ENCODE results near the gene LPP.

LPP gene

DNA sequence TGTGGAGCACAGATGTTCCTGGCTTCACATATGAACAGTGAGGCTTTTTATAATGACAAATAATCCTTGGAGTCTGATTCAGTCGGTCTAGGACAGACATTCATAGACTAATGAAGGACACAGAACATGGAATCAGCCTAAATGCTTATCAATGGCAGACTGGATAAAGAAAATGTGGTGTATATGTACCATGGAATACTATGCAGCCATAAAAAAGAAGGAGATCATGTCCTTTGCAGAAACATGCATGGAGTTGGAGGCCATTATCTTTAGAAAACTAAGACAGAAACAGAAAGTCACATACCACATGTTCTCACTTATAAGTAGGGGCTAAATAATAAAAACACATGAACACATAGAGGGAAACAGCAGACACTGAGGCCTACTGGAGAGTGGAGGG is 19.9 kb upstream of the LPP start:
- H3K4me1 ChIP-seq = no peaks in the 10 kb centered on the region
- no peaks in the 10 kb centered on the region for H3K36me3 ChIP-seq
- H3K27me3 ChIP-seq = no peaks in the 10 kb centered on the region
- TF ChIP-seq, protein P1, sequence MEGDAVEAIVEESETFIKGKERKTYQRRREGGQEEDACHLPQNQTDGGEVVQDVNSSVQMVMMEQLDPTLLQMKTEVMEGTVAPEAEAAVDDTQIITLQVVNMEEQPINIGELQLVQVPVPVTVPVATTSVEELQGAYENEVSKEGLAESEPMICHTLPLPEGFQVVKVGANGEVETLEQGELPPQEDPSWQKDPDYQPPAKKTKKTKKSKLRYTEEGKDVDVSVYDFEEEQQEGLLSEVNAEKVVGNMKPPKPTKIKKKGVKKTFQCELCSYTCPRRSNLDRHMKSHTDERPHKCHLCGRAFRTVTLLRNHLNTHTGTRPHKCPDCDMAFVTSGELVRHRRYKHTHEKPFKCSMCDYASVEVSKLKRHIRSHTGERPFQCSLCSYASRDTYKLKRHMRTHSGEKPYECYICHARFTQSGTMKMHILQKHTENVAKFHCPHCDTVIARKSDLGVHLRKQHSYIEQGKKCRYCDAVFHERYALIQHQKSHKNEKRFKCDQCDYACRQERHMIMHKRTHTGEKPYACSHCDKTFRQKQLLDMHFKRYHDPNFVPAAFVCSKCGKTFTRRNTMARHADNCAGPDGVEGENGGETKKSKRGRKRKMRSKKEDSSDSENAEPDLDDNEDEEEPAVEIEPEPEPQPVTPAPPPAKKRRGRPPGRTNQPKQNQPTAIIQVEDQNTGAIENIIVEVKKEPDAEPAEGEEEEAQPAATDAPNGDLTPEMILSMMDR (IDR thresholded peaks at IDR 0.05; ENCODE audit: low read depth, low read length) = no peak
- peaks cover 3% of the 10 kb centered on the region; the same call in 1 of the 2 replicates for H3K9me3 ChIP-seq
- no peak for DNase-seq
- H3K4me3 ChIP-seq (ENCODE audit: low read depth, low read length) = no peak overlapping the region

DNA sequence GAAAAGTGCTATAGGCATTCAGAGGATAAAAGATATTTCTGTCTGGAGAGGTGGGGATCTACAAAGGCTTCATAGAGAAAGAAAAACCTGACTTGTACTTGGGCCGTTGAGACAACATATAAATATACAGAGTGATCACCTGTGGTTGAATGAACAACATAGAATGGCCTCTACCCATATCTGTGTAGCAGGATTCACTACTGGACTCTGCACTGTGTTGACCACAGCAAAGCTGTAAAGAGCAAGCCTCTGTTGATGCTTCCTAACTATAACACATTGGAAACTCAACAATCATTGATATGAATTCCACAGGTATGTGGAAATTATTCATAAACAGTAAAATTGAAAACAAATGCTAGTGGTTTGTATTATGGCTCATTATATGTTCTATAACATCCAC is 19.1 kb upstream of the LPP start:
- Histone ChIP-seq H3K9me3 (peaks cover 3% of the 10 kb centered on the region; the same call in 1 of the 2 replicates), H3K4me3 (ENCODE audit: low read depth, low read length) (no peak overlapping the region), H3K36me3 (no peaks in the 10 kb centered on the region), H3K27me3 (no peaks in the 10 kb centered on the region), H3K4me1 (no peaks in the 10 kb centered on the region)
- TF ChIP-seq, protein P1 (IDR thresholded peaks at IDR 0.05; ENCODE audit: low read depth, low read length) = no peak
- DNase-seq = no peak

DNA sequence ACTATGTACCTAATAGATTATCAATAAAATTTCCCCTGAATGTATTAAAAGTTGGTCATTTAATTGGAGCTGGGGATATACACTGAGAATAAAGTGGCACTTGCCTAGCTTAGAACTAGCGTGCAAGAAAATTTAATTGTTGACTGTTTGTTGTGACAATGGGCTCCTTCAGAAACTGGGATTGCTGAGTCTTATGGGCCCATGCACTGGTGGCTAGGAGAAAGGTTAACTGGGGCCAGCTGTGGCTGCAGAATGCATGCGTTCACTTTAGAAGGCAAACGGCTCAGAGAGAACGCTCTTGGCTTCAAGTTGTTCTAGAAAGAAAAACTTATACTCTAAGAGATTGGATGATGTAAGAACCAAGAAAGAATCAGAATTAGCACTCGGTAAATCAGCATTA is 18.7 kb upstream of the LPP start:
- Histone ChIP-seq H3K4me3 (ENCODE audit: low read depth, low read length) (no peak overlapping the region), H3K27me3 (no peaks in the 10 kb centered on the region), H3K36me3 (no peaks in the 10 kb centered on the region), H3K4me1 (no peaks in the 10 kb centered on the region), H3K9me3 (peaks cover 3% of the 10 kb centered on the region; the same call in 1 of the 2 replicates)
- no peak for DNase-seq
- TF ChIP-seq, protein P1 (IDR thresholded peaks at IDR 0.05; ENCODE audit: low read depth, low read length) = no peak

DNA sequence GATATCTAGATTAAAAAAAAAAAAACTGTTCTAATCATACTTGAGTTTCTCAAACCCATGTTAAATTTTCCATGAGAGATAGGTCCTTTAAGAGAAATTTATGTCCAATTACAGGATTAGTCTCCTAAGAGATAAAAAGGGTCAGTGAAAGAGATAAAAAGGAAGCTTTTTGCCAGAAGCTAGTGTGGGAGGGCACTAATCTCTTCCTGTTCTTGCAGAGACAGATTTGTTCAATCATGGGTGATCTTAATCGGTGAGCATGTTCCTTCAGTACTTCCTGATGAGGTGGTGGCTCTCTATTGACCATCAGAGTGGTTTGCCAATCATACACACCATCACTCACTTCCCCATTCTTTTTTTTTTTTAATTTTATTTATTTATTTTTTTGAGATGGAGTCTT is 16.9 kb upstream of the LPP start:
- no peak for DNase-seq
- H3K9me3 ChIP-seq = peaks cover 3% of the 10 kb centered on the region; the same call in 1 of the 2 replicates
- TF ChIP-seq, protein P1 (IDR thresholded peaks at IDR 0.05; ENCODE audit: low read depth, low read length) = no peak
- H3K36me3 ChIP-seq = no peaks in the 10 kb centered on the region
- no peaks in the 10 kb centered on the region for H3K4me1 ChIP-seq
- no peaks in the 10 kb centered on the region for H3K27me3 ChIP-seq
- H3K4me3 ChIP-seq (ENCODE audit: low read depth, low read length) = no peak overlapping the region

DNA sequence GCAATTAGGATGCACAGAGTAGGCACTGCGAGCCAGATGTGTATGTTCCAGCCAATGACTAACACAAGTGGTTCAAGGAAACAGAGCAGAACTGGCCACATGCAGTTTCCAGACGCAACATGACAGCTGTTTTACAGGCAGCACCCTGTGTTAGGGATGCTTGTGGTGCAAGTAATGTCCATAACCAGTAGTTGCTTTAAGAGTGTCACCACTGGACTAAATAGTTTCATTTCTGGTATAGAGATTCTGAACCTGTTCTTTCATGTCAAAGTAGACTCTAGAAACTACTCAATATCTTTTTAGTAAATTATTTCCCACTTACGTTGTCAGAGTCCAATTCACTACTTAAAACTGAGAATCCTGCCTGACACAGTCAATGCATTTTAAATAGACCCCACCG is 14.5 kb upstream of the LPP start:
- no peak for DNase-seq
- H3K36me3 ChIP-seq = no peaks in the 10 kb centered on the region
- no peak overlapping the region for H3K4me3 ChIP-seq (ENCODE audit: low read depth, low read length)
- no peaks in the 10 kb centered on the region for H3K27me3 ChIP-seq
- no peaks in the 10 kb centered on the region for H3K9me3 ChIP-seq
- no peaks in the 10 kb centered on the region for H3K4me1 ChIP-seq
- TF ChIP-seq, protein P1 (IDR thresholded peaks at IDR 0.05; ENCODE audit: low read depth, low read length) = no peak

DNA sequence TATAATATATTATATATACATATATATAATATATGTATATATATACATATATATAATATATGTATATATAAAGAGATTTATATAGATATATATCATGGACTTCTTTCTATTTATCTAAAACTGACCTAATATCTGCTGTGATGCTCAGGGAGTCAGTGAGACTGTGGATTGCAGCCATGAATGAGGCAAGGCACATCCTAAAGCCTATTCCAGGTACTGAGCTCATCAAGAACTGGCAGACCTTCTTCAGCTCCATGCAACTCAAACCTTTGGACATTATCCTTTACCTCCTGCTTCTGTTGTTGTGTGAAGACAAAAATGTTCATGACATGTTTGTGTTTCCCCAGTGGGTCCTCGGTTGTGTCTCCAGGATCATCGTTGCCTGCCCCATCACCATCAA is 7.7 kb upstream of the LPP start:
- H3K4me1 ChIP-seq = no peaks in the 10 kb centered on the region
- H3K36me3 ChIP-seq = no peaks in the 10 kb centered on the region
- H3K27me3 ChIP-seq = no peaks in the 10 kb centered on the region
- H3K9me3 ChIP-seq = no peaks in the 10 kb centered on the region
- no peak for DNase-seq
- TF ChIP-seq, protein P1 (IDR thresholded peaks at IDR 0.05; ENCODE audit: low read depth, low read length) = no peak
- H3K4me3 ChIP-seq (ENCODE audit: low read depth, low read length) = no peak overlapping the region

Data from BE2C (cell line).